Prostate gland (tissue), 2 donors: ENCODE results near the gene GNAS.

Experiments used
- POLR2A ChIP-seq: fragments of 450-650 bp; IDR thresholded peaks from one replicate; pipeline ENCODE4 v1.6.1; 2016; ENCODE audit warnings: antibody characterized with exemption, mild to moderate bottlenecking
- POLR2AphosphoS5 ChIP-seq: sonication (generic); formaldehyde crosslinking; IDR thresholded peaks from one replicate; pipeline ENCODE4 v1.6.1; 2017; ENCODE audit warnings: antibody characterized with exemption
- TF ChIP-seq, protein P1 (sequence below), 4 experiments: fragments of 200-600 bp in 2 of 4; fragments of 450-650 bp in 2 of 4; sonication (generic) in 2 of 4; IDR thresholded peaks; 1 replicate in 3 of 4; 2 replicates in 1 of 4; pipeline ENCODE4 v1.5.1; 2016 to 2019; ENCODE audit warnings: antibody characterized with exemption in 4 of 4, mild to moderate bottlenecking in 2 of 4, moderate library complexity in 2 of 4

DNA sequence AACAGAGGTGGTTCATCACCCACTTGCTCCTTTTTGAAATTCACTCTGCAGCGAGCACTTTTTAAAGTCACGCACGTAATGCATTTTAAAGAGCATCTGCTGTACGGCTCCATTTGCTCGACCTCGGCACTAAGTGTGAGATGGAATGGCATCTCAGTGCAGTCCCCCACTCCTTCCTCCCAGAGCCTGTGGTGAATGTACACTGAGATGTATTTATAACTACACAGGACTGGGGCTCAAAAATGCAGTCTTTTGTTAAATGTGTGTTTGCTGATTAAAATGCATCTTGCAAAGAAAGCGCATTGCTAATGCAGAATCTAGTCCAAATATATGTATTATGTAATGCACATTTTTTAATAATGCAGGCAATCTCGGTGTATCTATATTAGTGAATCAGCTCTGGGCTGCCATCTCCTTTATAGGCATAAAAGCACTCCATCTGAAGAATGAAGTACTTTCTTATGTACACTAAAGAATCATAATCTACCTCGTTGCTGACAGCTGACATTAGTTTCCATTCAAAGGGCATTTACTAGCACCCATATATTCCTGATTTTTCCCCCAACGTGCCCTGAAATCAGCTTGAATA is 15.8 kb upstream of the GNAS start:
- TF ChIP-seq POLR2A (no peak), POLR2AphosphoS5 (no peak)
- TF ChIP-seq, protein P1, sequence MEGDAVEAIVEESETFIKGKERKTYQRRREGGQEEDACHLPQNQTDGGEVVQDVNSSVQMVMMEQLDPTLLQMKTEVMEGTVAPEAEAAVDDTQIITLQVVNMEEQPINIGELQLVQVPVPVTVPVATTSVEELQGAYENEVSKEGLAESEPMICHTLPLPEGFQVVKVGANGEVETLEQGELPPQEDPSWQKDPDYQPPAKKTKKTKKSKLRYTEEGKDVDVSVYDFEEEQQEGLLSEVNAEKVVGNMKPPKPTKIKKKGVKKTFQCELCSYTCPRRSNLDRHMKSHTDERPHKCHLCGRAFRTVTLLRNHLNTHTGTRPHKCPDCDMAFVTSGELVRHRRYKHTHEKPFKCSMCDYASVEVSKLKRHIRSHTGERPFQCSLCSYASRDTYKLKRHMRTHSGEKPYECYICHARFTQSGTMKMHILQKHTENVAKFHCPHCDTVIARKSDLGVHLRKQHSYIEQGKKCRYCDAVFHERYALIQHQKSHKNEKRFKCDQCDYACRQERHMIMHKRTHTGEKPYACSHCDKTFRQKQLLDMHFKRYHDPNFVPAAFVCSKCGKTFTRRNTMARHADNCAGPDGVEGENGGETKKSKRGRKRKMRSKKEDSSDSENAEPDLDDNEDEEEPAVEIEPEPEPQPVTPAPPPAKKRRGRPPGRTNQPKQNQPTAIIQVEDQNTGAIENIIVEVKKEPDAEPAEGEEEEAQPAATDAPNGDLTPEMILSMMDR (IDR thresholded peaks at IDR 0.05) = no peak
